HL-60/S4 treated with phorbol 12-myristate 13-acetate at 8.2 ng/mL for 4 days and 3 days (cell line): ENCODE data around the gene LRRC7.
"Not testable (repeated sequence)": the region's sequence is repeated elsewhere in the genome, so short reads cannot be mapped to it uniquely, and the experiment has no call there.

Source experiments
- in situ Hi-C: fragments of 300-500 bp; cut with MboI; formaldehyde crosslinking; loops from 2 replicates; pipeline ENCODE4 v1.15.0; 2022; ENCODE audit warnings: low sequenced_read_pairs

LRRC7 gene

DNA sequence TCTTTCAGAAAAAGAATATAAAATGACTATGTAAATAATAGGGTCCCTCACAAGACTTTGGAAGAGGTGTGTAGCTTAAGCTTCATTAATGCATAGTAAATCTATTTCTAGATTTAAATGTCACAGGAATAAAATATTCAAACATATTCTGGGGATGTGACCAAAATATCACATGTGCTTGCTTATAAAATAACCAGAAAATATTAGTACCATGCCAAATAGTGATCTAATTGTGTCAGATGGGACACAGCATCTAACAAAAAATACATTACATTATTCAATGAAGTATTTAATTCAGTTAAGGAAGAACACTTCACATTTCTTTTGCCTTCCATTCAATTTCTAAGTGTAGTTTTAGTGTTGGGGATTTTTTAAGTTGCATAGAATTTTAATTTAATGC lies 458.1 kb downstream of the LRRC7 start:
- in situ Hi-C loops = no loop called here

GRCh38 chr1:70033266-70033873 lies 465.6 kb downstream of the LRRC7 start:
- in situ Hi-C loops = no loop called here

DNA sequence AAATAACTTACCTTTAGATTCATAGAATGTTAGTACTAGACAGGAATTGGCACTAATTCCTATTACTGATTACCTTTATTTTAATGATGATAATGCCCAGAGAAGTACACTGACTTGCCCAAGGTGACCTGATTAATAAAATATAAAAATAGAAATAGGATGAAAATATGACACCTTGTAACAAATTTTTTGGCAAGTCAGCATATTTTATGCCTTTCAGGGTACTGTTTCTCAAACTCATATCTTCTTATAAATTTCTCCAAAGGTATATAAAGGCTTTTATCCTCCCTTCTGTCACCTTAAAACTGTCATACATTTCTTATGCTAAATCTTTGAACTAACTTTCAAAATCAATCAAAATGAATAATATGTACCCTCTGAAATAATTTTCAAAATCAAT lies 466.2 kb downstream of the LRRC7 start:
- in situ Hi-C loops = no loop called here

DNA sequence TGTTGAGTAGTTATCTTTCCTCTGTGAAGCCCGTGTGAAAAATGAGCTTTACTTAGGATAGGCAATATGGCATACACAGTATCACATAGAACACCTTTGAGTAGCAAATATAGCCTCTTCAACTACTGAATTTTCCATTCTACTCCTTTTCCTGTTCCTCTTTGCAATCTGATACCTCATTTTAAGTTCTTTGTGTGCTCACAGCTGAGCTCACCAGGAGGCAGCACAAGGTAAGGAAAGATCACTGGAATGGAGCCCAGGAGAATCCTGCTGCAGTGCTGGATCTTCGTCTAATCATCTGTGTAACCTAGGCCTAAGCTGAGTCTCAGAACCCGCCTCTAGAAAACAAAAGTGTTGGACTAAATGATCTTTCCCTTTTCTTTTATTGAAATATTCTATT lies 466.7 kb downstream of the LRRC7 start:
- in situ Hi-C loops = no loop called here

DNA sequence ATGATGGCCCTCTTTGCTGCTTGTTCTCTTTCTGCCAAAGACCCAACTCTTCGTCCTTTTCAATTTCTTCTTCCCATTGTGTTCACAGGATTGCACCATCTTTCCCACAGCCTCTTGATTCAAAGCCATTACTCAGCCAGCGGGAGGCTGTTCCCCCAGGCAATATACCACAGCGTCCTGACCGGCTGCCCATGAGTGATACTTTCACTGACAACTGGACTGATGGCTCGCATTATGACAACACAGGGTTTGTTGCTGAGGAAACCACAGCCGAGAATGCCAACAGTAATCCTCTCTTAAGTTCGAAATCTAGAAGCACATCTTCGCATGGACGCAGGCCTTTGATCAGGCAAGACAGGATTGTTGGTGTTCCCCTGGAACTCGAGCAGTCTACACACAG lies 470.3 kb downstream of the LRRC7 start:
- in situ Hi-C loops = no loop called here

DNA sequence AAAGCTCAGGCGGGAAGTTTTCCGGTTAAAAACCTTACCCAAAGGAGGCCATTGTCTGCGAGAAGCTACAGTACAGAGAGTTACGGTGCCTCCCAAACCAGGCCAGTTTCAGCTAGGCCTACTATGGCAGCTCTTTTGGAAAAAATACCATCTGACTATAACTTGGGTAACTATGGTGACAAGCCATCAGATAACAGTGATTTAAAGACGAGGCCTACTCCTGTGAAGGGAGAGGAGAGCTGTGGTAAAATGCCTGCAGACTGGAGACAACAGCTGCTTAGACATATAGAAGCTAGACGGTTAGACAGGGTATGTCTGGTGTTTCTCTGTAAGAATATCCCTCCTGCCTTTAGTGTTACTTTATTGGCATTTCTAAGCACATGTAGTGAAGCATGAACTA lies 471.8 kb downstream of the LRRC7 start:
- in situ Hi-C loops = no loop called here

DNA sequence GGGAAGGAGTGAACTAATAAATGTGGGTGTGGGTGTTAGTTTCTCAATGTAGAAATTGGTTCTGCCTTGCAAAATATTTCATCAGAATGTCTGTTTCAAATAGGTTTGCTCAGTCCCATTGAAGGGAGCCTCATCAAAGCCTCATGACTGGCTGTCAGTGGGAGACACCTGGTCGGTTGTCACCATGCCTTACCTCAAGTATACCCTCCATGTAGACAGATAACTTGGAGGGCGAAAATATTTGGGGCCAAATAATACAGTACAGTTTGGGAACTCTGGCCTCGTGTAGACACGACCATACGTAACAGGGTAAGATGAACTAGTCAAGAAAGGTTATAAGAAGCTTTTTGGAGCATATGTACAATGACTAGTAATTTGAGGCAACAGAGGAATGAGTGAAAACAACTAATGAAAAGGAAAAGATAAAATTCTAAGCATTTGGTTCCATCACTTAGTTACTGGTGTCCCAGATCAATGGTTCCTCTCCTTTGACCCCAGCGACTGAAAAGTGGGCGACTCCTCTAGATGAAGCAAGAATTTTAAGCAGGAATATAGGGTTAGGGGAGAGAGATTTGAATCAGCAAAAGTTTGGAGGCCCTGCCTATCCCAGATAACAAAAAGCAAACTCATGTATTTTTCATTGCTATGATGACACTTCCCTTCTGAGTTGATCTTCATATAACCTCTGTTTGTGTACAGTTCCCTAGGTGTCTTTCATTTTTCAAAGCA lies 473.8 kb downstream of the LRRC7 start:
- in situ Hi-C loops = no loop called here

DNA sequence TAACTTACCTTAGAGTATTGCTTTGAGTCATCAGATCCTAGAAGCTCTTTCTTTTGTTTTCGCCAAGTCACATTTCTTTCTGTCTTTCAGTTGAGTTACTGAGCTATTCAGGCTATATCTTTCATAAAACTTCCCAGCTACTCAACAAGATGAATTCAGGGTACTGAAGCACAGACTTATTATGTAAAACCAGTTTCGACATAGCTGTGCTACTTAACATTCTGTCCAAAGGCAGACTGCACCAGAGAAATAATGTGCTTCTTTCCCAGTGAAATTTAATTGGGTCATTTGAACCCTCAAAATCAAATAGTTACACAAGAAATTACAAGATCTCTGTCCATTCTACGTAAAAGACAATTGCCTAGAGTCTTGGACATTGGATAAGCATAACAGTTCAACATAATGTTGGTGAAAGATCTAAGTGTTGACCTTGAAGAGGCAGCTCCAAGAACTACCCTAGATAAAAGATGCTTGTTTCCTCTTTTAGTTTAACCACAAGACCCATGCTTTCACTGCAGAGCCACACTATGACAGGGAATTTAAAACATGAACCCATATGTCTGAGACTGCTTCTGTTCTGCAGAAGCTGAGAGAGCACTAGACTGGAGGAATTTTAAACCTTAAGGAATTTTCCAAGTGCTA lies 474.5 kb downstream of the LRRC7 start:
- in situ Hi-C loops = no loop called here

GRCh38 chr1:70043804-70044203 lies 476.1 kb downstream of the LRRC7 start:
- in situ Hi-C loops = no loop called here

- in situ Hi-C loops = no loop called here
Measured at GRCh38 chr1:70044832-70045231, 477.1 kb downstream of the LRRC7 start.

DNA sequence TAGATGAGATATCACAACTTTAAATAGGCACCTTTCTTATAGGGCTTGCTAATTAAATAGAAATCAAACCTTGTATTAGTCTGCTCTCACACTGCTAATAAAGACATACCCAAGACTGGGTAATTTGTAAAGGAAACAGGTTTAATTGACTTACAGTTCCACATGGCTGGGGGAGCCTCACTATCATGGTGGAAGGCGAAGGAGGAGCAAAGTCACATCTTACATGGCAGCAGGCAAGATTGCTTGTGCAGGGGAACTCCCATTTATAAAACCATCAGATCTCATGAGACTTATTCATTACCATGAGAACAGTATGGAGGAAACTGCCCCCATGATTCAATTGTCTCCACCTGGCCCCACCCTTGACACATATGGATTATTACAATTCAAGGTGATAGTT lies 477.9 kb downstream of the LRRC7 start:
- in situ Hi-C loops = not testable (repeated sequence)

DNA sequence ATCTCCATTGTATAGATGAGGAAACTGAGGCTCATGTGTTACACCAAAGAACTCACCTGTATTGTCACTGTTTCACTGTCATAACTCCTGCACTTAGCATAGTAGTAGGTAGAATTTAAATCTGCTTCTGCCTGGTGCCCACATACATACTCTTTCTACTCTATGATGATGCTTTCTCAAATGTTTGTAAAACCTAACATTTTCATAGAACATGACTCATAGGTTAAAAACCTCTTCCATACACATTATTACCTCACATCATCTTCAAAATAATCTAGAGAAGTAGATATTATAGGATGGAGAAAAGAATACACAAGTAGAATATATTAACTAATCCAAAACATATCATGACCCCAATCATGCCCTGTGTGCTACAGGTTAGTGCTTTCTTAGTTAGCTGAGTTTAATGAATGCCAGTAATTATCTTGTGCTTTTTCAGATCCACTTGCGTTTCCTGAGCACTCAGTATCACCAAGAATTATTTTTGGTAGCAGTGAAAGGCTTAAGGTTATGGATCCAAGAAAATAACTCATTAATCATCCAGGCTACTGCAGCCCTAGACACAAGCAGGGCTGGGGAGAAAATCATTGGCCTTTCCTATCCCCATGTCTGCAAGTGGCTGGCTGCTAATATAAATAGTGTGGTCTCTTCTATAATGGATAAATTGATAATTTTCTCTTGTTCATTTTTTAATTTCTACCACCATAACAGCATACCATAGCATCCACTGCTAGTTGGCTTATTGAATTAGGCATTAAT lies 480.8 kb downstream of the LRRC7 start:
- in situ Hi-C loops = no loop called here

- in situ Hi-C loops = no loop called here
Measured at GRCh38 chr1:70051926-70052325, 484.2 kb downstream of the LRRC7 start.

DNA sequence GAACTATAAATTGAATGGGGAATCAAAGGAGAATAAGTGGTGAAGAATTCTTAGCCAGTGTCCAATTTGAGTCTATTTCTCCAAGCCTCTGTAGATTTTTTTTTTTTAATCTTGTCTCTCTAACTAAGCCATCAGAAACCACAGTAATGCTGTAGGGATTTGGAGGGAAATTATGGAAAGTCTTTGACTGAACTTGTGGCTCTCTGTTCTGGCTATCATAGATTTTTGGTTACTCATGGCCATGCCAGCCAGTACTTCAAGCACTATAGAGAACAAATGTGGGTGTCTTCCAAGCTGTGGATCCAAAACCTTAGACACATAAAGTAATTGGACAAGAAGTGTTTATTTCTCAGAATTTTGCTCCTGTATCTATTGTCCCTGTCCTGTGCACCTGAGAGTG lies 489.8 kb downstream of the LRRC7 start:
- in situ Hi-C loops = no loop called here

- in situ Hi-C loops = no loop called here
Measured at GRCh38 chr1:70061231-70061630, 493.5 kb downstream of the LRRC7 start.

DNA sequence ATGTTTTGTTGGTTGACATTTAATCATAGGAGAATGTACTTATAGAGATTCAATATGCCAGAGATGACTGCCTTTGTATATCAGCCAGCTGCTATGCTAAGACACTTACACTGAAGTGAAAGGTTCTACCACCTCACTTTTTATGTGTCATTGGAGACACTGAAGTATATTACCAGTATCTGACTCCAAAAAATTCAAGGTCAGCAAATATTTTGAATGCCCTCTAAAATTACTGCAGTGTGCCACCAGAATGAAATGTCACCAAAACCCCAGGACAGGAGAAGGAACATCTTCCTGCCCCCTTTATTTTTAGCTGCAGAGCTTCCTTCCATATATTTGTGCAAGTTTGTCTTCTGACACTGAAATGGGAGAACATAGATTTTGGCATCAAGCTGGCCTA lies 496.1 kb downstream of the LRRC7 start:
- in situ Hi-C loops = no loop called here

- in situ Hi-C loops = no loop called here
Measured at GRCh38 chr1:70066711-70067110, 499.0 kb downstream of the LRRC7 start.

- in situ Hi-C loops = no loop called here
Measured at GRCh38 chr1:70071601-70072000, 503.9 kb downstream of the LRRC7 start.

GRCh38 chr1:70072231-70072751 lies 504.6 kb downstream of the LRRC7 start:
- in situ Hi-C loops = no loop called here

- in situ Hi-C loops = no loop called here
Measured at GRCh38 chr1:70075761-70076160, 508.0 kb downstream of the LRRC7 start.

- in situ Hi-C loops = no loop called here
Measured at GRCh38 chr1:70077066-70077465, 509.3 kb downstream of the LRRC7 start.
